GM13977 (cell line): ENCODE measurements around the gene CACNA1S.

Experiments used
- DNase-seq: peaks from one replicate; pipeline ENCODE4 v3.0.0; 2012; ENCODE audit warnings: low spot score
- in situ Hi-C: fragments of 300-500 bp; cut with MboI; formaldehyde crosslinking; loops from one replicate; pipeline ENCODE4 v1.12.0; 2022; ENCODE audit warnings: low sequenced_read_pairs, low pct_unique_long_range_greater_than_20kb, mixed read lengths, inconsistent platforms; ENCODE audit not compliant: unreplicated experiment
- TF ChIP-seq, protein P1 (sequence below): IDR thresholded peaks from 2 replicates; pipeline ENCODE4 v1.5.1; 2012; ENCODE audit warnings: mild to moderate bottlenecking, control low read depth; ENCODE audit not compliant: insufficient read depth; ENCODE audit errors: extremely low read depth, missing control alignments

CACNA1S gene

DNA sequence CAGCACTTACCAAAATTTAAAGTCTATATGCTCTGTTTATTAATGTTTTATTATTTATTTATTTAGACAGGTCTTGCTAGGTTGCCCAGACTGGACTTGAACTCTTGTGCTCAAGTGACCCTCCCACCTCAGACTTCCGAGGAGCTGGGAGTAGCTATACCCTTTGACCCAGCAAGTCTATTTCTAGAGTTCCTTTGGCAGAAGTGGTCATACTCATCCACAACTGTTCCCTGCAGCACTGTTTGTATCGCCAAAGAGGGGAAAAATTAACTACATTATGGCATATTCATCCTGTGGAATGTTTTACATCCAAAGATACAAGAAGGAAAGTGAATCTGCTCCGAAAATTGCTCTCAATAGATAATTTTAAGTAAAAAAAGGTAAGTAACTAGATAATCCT lies 28.5 kb downstream of the CACNA1S start:
- in situ Hi-C loops: no loop called here
- TF ChIP-seq, protein P1, sequence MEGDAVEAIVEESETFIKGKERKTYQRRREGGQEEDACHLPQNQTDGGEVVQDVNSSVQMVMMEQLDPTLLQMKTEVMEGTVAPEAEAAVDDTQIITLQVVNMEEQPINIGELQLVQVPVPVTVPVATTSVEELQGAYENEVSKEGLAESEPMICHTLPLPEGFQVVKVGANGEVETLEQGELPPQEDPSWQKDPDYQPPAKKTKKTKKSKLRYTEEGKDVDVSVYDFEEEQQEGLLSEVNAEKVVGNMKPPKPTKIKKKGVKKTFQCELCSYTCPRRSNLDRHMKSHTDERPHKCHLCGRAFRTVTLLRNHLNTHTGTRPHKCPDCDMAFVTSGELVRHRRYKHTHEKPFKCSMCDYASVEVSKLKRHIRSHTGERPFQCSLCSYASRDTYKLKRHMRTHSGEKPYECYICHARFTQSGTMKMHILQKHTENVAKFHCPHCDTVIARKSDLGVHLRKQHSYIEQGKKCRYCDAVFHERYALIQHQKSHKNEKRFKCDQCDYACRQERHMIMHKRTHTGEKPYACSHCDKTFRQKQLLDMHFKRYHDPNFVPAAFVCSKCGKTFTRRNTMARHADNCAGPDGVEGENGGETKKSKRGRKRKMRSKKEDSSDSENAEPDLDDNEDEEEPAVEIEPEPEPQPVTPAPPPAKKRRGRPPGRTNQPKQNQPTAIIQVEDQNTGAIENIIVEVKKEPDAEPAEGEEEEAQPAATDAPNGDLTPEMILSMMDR: no peak
- DNase-seq: no peak

DNA sequence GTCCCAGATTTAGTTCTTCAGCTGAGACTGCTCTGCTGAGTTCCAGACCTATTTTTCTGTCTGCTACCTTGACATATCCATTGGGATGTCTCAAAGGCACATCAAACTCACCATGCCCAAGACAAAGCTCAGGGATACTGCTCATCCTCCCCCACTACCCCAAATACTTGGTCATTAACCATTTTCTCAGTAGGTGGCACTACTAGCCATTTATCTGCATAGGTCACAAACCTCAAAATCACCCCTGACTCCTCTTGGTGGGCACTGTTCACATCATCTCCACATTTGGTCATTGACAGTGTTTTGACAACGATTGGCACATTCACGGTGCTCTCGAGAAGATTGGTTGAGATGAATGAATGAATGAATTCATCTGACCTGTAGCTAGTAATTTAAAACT lies 32.1 kb downstream of the CACNA1S start:
- DNase-seq: no peak
- in situ Hi-C loops: no loop called here
- TF ChIP-seq, protein P1: no peak

DNA sequence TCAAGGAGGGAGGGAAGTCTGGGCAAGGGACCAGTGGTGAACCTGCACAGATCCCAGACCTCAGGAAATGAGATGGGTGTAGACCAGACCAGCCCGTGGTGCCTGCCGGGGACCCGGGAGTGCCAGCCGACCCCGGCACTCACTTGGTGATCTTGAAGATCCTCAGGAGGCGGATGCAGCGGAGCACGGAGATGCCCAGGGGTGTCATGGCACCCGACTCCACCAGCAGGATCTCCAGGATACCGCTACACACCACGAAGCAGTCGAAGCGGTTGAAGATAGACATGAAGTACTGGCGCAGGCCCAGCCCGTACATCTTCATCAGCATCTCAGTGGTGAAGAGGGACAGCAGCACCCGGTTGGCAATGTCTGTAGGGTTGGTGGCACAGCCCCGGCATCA lies 34.5 kb downstream of the CACNA1S start:
- in situ Hi-C loops: no loop called here
- no peak for DNase-seq
- TF ChIP-seq, protein P1: no peak

DNA sequence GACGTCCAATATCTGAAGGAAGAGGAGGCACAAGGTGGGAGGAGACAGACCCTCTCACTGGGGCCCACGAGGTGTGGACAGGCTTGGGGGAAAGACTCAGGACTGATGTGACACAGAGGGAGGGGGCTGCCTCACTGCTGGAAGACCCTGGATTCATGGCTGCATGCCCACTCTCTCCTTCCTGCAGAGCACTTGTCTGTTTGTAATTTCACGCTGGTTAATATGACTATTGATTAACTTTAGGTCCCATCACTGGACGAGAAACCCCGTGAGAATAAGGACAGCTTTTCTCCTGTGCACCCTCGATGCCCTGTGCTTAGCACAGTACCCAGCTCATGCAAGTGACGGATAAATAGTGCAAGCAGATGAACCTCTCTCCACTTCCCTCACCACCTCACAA lies 35.1 kb downstream of the CACNA1S start:
- TF ChIP-seq, protein P1: no peak
- no peak for DNase-seq
- in situ Hi-C loops: no loop called here

DNA sequence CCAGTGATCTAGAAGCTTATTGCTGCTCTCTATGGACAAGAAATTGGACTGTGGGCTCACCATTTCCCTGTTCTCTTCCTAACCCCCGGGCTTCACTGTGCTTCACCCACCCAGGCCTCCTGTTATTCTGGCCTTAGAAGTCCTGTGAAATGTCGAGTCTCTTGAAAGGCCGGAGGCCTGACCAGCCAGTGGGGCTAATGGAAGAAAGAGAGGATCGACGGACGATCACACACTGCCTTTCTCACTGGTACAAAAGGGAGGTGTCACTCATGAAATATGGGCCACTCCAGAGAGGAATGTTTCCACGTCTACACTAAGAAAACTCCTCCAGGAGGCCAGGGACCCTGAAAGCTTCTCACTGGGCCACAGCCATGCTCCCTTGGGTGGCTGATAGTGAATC lies 36.1 kb downstream of the CACNA1S start:
- TF ChIP-seq, protein P1: no peak
- in situ Hi-C loops: no loop called here
- no peak for DNase-seq

DNA sequence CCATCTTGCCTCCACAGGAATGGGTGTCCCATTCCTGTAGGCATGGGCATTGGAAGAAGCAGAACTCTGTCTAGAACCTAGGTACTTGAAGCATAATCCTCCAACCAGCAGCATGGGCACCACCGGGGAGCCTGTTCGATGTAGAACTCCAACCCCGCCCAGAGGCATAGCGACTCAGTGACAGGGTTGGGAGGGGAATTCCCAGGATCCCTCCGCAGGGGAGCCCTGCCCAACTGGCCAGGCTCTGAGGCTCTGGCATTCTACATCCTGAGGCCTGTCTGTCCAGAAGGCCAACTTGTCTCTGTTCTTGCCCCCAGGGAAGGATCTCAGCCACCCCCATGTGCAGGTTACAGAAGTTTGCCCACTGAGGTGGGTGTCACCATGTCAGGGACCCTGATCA lies 38.2 kb downstream of the CACNA1S start:
- in situ Hi-C loops: no loop called here
- TF ChIP-seq, protein P1: no peak
- no peak for DNase-seq

DNA sequence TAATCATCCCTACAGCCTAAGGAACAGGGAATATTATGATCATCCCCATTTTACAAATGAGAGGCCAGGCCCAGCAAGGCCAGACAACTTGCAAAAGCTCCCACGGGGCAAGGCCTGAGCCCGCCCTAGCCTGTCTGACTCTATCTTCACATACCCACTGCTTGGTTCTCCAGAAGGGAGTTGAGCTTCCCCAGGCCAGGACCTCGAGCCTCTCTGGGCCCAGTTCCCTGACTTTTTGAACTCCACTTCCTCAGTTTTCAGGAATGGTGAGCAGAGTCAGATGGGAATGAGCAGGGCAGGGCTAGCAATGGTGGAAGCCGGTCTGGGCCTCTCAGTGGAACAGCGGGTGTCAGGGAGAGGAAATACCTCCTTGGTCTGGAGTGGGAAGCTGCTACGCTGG lies 39.3 kb downstream of the CACNA1S start:
- TF ChIP-seq, protein P1: no peak
- in situ Hi-C loops: no loop called here
- DNase-seq: no peak
